Dedifferentiated amniotic fluid mesenchymal stem cell (primary cell): Measurements from ENCODE around the gene P2RY2.
A peak's percentile ranks its signal among the peaks of the same experiment; 100 is the strongest.
"Not testable (repeated sequence)": the region's sequence is repeated elsewhere in the genome, so short reads cannot be mapped to it uniquely, and the experiment has no call there.

Source experiments
- DNase-seq: peaks from one replicate; pipeline ENCODE4 v3.0.0-alpha.2; 2016; ENCODE audit errors: extremely low spot score

Gene P2RY2

GRCh38 chr11:73266646-73267020, 48.6 kb downstream of the P2RY2 start:
- DNase-seq = no peak

GRCh38 chr11:73267122-73267846, 49.2 kb downstream of the P2RY2 start:
- no peak for DNase-seq

GRCh38 chr11:73267906-73268540, 49.9 kb downstream of the P2RY2 start:
- DNase-seq = no peak

GRCh38 chr11:73268671-73269271, 50.7 kb downstream of the P2RY2 start:
- no peak for DNase-seq

- no peak for DNase-seq
Measured at GRCh38 chr11:73269459-73270015, 51.5 kb downstream of the P2RY2 start.

GRCh38 chr11:73270016-73270854, 52.2 kb downstream of the P2RY2 start:
- DNase-seq = no peak

- DNase-seq = no peak
Measured at GRCh38 chr11:73270855-73271477, 52.9 kb downstream of the P2RY2 start.

GRCh38 chr11:73271478-73271865, 53.4 kb downstream of the P2RY2 start:
- DNase-seq = not testable (repeated sequence)

- DNase-seq = peak; percentile 34
Measured at GRCh38 chr11:73271936-73272679, 54.0 kb downstream of the P2RY2 start, which contains the start of gene P2RY6. P2RY6 (plus strand) TSS chr11:73272338; CDS start chr11:73296519, 24,181 bp downstream.

- DNase-seq = no peak
Measured at GRCh38 chr11:73272680-73273038, 54.6 kb downstream of the P2RY2 start.

- DNase-seq = no peak
Measured at GRCh38 chr11:73273222-73273895, 55.3 kb downstream of the P2RY2 start.

- not testable (repeated sequence) for DNase-seq
Measured at GRCh38 chr11:73274191-73274590, 56.1 kb downstream of the P2RY2 start.

- DNase-seq = no peak
Measured at GRCh38 chr11:73274722-73275380, 56.8 kb downstream of the P2RY2 start.

- DNase-seq = no peak
Measured at GRCh38 chr11:73275381-73275750, 57.3 kb downstream of the P2RY2 start.

- DNase-seq = no peak
Measured at GRCh38 chr11:73277467-73277866, 59.4 kb downstream of the P2RY2 start.

GRCh38 chr11:73280626-73281025, 62.5 kb downstream of the P2RY2 start:
- DNase-seq = no peak

GRCh38 chr11:73281201-73281741, 63.2 kb downstream of the P2RY2 start:
- DNase-seq = no peak

GRCh38 chr11:73281796-73282660, 63.9 kb downstream of the P2RY2 start:
- no peak for DNase-seq
